Measurements from ENCODE around the gene PAXX.

The PAXX gene

DNA sequence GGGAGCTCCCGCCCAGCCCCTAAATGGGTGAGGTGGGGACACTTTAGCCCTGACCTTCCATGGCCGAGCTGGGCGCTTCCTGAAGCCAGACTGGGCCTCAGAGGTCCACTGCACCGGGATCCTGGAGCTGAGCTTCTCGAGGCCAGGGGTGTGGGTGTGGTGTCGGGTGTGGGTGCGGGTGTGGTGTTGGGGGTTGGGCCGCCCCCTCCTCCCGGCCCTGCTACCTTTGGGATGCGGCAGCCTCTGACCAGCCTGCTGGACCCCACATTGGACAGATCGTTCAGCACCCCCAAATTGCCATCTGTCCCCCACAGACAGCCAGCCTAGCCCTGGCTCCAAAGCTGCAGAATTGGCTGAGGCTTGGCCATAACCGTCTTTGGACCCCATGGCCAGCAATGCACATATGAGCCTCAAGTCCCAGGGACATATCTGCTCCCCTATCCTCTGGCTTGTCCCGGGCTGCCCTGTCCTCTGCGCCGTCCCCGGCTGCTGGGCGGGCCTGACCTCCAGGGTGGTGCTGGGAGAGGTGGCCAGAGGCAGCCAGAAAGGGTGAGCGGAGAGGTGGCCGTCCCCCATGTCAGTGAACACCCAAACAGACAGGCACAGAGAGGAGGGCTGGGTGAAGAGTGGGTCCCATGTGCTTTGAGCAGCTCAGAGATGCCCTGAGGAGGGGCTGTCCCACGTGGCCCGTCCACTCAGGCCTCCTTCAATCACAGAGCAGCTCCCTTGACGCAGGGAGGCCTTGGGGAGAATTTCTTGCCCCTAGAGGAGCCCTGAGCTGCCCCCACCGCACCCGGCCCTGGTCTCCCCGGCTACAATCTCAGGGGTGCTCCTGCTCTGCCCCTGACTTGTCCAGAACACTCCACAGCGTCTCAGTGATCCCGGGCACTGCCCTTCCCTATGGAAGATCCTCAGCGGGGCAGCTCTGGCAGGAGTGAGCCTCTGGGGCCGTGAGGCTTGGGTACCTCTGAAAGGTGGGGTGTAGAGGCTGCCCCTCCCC, 18.3 kb upstream of the PAXX start:
- Histone ChIP-seq H3K27ac (peak overlapping the region in 1 of 2 donors; percentile 32), H3K4me3 (no peak overlapping the region)
- no peak for DNase-seq (ENCODE audit: low spot score)
- TF ChIP-seq CTCF (IDR thresholded peaks at IDR 0.05), result no peak

- no peak for TF ChIP-seq CTCF (IDR thresholded peaks at IDR 0.05)
- DNase-seq (ENCODE audit: low spot score), result no peak
- peak overlapping the region in 1 of 2 donors; percentile 19 for H3K27ac ChIP-seq
- H3K4me3 ChIP-seq, result no peak overlapping the region
Measured at GRCh38 chr9:136974817-136975535, 17.2 kb upstream of the PAXX start.

GRCh38 chr9:136975644-136976043, 16.6 kb upstream of the PAXX start:
- H3K27ac ChIP-seq, result peak overlapping the region in 1 of 2 donors; percentile 19
- H3K4me3 ChIP-seq, result no peak overlapping the region
- no peak for DNase-seq (ENCODE audit: low spot score)
- TF ChIP-seq CTCF (IDR thresholded peaks at IDR 0.05), result no peak

- Histone ChIP-seq H3K4me3 (peak within 1 kb of the TSS; percentile 68), H3K27ac (peak within 1 kb of the TSS in 1 of 2 donors; percentile 27)
- no peak for DNase-seq (ENCODE audit: low spot score)
- no peak for TF ChIP-seq CTCF (IDR thresholded peaks at IDR 0.05)
Measured at GRCh38 chr9:136977223-136977622, 15.0 kb upstream of the PAXX start, which contains the start of gene PTGDS. Gene PTGDS (plus strand): TSS chr9:136977504. CDS start chr9:136977579, 75 bp downstream.

DNA sequence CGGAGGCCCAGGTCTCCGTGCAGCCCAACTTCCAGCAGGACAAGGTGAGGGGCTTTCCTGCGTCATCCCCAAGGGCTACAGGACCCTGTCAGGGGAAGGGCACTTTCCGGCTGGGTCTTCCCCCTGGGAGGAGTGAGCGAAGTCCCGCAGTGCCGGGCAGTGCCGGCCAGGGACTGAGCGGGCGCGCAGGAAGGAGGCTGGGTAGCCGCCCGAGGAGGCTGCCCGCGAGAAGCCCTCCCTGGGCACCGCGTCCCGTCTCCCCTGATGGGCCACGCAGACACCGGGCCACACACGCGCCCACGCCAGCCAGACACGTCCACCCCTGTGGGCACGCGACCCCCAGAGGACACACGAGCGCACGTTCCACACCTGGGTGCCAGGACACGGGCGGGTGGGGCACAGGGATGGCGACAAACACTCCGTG, 14.6 kb upstream of the PAXX start:
- Histone ChIP-seq H3K27ac (peak overlapping the region in 1 of 2 donors; percentile 27), H3K4me3 (peak overlapping the region; percentile 68)
- TF ChIP-seq CTCF (IDR thresholded peaks at IDR 0.05), result no peak
- DNase-seq (ENCODE audit: low spot score), result no peak

GRCh38 chr9:136978073-136978864, 14.0 kb upstream of the PAXX start:
- no peak for TF ChIP-seq CTCF (IDR thresholded peaks at IDR 0.05)
- H3K4me3 ChIP-seq, result peak overlapping the region; percentile 68
- DNase-seq (ENCODE audit: low spot score), result no peak
- H3K27ac ChIP-seq, result peak overlapping the region in 1 of 2 donors; percentile 27
